ENCODE data around the gene PHF21A.

PHF21A gene

DNA sequence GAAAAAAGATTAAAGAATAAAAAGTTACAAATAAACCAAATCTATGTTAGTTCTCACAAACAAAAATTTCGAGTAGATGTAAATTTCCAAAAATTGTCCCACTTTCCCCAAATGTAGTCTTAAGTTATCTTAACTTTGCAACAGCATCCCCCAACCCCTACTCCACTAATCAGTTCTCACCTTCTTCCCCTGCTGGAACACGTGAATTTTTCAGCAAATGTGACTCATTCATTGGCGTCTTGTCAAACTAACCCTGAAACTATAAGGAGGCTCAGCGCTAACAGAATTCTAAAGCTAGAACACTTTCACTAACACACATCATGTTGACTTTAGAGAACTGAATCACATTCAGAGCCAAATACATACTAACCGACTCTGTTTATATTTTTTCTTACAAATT is 46.1 kb downstream of the PHF21A start:
- no peaks in the 10 kb centered on the region for H3K27me3 ChIP-seq (ENCODE audit: control insufficient read depth in 1 of 2, insufficient read depth in 2 of 2, low read length in 2 of 2)
- peak overlapping the region in 1 of 2 donors; percentile 1 for H3K9ac ChIP-seq (ENCODE audit: low read length in 2 of 2)
- no peak overlapping the region for H3K27ac ChIP-seq (ENCODE audit: low read length)
- no peaks in the 10 kb centered on the region for H3K4me1 ChIP-seq (ENCODE audit: control insufficient read depth, insufficient read depth, low read length)
- H3K36me3 ChIP-seq (ENCODE audit: control insufficient read depth in 2 of 2, insufficient read depth in 2 of 2, low read length in 2 of 2): peaks cover 0 to 2% of the 10 kb centered on the region in 2 donors
- no peak overlapping the region for H3K4me3 ChIP-seq (ENCODE audit: low read length in 2 of 2)
- H3K9me3 ChIP-seq (ENCODE audit: control insufficient read depth in 2 of 2, low read length in 2 of 2): no peaks in the 10 kb centered on the region

DNA sequence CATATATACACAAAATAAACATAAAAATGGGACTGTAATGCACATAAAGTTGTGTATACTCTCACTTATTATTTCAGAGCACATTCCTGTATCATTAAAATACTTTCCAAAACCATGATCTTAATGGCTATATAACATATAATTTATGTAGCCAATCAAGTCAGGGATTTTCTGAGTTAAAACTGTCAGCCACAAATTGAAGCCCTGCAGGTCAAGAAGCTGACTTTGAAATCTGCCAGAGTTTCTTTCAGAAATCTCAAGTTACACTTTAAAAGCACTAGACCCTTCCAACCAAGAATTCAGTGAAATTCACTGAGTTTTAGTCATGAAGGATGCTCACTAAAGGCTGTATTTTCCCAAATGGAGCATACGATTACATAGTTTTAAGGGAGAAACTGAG is 47.6 kb downstream of the PHF21A start:
- Histone ChIP-seq H3K9ac (ENCODE audit: low read length in 2 of 2) (no peak overlapping the region), H3K4me3 (ENCODE audit: low read length in 2 of 2) (no peak overlapping the region), H3K36me3 (ENCODE audit: control insufficient read depth in 2 of 2, insufficient read depth in 2 of 2, low read length in 2 of 2) (no peaks in the 10 kb centered on the region), H3K27me3 (ENCODE audit: control insufficient read depth in 1 of 2, insufficient read depth in 2 of 2, low read length in 2 of 2) (no peaks in the 10 kb centered on the region), H3K27ac (ENCODE audit: low read length) (no peak overlapping the region), H3K9me3 (ENCODE audit: control insufficient read depth in 2 of 2, low read length in 2 of 2) (no peaks in the 10 kb centered on the region), H3K4me1 (ENCODE audit: control insufficient read depth, insufficient read depth, low read length) (no peaks in the 10 kb centered on the region)

DNA sequence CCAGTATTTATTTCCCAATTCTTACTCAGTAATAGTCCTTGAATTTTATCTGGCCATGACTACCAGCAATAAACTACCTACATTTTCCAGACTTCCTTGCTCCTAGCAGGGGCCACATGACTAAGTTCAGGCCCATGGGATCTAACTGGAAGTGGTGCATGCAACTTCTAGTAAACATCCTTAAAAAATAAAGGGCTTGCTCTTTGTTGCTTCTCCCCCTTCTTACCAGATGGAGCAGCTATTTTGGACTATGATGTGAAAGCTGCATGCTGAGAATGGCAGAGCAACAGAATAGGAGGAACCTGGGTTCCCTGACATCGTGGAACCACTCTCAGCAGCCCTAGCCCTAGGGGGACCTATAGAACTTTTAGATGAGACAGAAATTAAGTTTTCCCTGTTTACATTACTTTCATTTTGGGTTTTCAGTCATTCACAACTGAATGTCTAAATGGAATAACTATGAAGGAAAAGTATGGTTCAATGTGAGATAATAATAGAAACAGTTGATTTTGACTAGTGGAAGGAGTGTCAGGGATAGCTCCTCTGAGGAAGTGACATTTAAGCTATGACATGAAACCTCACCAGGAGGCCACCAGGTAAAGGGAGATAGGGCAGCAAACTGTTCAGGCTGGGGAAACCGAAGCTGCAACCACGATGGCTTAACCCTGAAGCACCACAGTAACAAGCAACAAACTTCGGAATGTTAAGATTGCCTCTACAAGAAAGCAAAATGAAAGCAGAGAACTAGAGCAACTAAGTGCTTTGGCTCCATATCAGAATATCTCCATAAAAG is 48.9 kb downstream of the PHF21A start:
- Histone ChIP-seq H3K27me3 (ENCODE audit: control insufficient read depth in 1 of 2, insufficient read depth in 2 of 2, low read length in 2 of 2) (no peaks in the 10 kb centered on the region), H3K4me1 (ENCODE audit: control insufficient read depth, insufficient read depth, low read length) (no peaks in the 10 kb centered on the region), H3K27ac (ENCODE audit: low read length) (no peak overlapping the region), H3K4me3 (ENCODE audit: low read length in 2 of 2) (no peak overlapping the region), H3K9ac (ENCODE audit: low read length in 2 of 2) (no peak overlapping the region), H3K9me3 (ENCODE audit: control insufficient read depth in 2 of 2, low read length in 2 of 2) (no peaks in the 10 kb centered on the region), H3K36me3 (ENCODE audit: control insufficient read depth in 2 of 2, insufficient read depth in 2 of 2, low read length in 2 of 2) (no peaks in the 10 kb centered on the region)

DNA sequence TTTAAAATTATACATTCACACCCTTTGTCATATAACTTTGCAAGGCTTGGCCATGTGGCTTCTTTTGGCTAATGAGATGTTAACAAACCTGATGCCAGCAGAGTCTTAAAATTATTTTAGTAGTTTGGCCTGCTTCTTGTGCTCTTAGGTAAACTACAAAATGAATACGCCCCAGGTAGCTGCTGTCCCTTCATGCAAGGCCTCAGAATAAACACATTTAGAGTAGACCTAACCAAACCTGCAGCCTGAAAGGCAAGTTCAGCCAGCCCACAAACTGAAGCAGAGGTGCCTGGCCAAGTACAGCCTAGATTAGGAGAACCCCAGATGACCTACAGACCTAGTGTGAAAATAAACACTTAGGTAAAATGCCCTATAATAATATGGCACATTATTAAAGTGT is 50.2 kb downstream of the PHF21A start:
- Histone ChIP-seq H3K27me3 (ENCODE audit: control insufficient read depth in 1 of 2, insufficient read depth in 2 of 2, low read length in 2 of 2) (no peaks in the 10 kb centered on the region), H3K9me3 (ENCODE audit: control insufficient read depth in 2 of 2, low read length in 2 of 2) (no peaks in the 10 kb centered on the region), H3K36me3 (ENCODE audit: control insufficient read depth in 2 of 2, insufficient read depth in 2 of 2, low read length in 2 of 2) (no peaks in the 10 kb centered on the region), H3K4me1 (ENCODE audit: control insufficient read depth, insufficient read depth, low read length) (no peaks in the 10 kb centered on the region), H3K4me3 (ENCODE audit: low read length in 2 of 2) (no peak overlapping the region), H3K27ac (ENCODE audit: low read length) (no peak overlapping the region), H3K9ac (ENCODE audit: low read length in 2 of 2) (no peak overlapping the region)

DNA sequence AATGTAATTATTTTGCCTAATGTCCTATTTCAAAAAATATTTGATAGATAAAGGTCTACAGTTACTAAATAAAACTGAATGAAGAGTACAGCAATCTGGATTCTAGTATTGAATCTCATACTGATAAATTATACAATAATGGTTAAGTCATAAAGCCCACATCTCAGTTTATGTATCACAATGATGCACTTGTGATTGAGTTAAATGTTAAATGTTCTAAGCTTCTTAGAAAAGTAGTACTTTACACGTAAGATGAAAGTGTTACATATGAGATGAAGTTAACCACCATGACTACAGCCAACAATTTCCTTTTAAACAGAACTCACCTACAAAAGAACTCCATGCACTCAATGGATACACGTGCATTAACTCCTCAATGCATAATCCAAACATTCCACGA is 51.7 kb downstream of the PHF21A start:
- Histone ChIP-seq H3K9me3 (ENCODE audit: control insufficient read depth in 2 of 2, low read length in 2 of 2) (no peaks in the 10 kb centered on the region), H3K27me3 (ENCODE audit: control insufficient read depth in 1 of 2, insufficient read depth in 2 of 2, low read length in 2 of 2) (no peaks in the 10 kb centered on the region), H3K4me3 (ENCODE audit: low read length in 2 of 2) (no peak overlapping the region), H3K36me3 (ENCODE audit: control insufficient read depth in 2 of 2, insufficient read depth in 2 of 2, low read length in 2 of 2) (no peaks in the 10 kb centered on the region), H3K4me1 (ENCODE audit: control insufficient read depth, insufficient read depth, low read length) (no peaks in the 10 kb centered on the region), H3K9ac (ENCODE audit: low read length in 2 of 2) (no peak overlapping the region), H3K27ac (ENCODE audit: low read length) (no peak overlapping the region)

DNA sequence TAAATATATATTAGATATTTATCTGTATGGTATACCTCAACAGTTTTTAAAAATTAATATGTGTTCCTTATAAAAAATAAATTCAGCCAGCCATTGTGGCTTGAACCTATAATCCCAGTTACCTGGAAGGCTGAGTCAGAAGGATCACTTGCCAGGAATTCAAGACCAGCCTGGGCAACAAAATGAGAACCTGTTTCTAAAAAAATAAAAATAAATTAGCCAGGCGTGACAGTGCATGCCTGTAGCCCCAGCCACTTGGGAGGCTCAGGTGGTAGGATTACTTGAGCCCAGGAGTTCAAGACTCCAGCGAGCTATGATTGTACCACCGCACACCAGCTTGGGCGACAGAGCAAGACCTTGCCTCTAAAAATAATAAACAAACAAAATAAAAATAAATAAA is 54.9 kb downstream of the PHF21A start:
- no peaks in the 10 kb centered on the region for H3K9me3 ChIP-seq (ENCODE audit: control insufficient read depth in 2 of 2, low read length in 2 of 2)

DNA sequence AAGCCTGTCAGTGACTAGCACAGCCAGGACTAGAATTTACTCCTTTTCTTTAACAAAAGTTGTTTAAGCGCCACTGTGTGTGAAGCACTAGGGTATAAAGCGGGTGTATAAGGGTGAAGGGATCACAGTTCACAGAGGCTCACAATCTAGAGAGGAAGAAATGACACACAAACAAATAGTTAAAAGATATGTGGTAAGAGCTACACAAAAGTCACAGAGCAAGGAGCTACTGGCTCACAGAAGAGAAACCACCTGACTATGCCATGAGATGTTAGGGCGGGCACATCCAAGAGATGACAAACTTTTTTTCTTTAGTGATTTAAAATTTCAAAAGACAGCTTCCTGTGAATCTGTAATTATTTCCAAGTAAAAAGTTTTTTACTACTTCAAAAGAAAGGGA is 55.6 kb downstream of the PHF21A start:
- H3K27ac ChIP-seq (ENCODE audit: low read length): no peak overlapping the region
- no peaks in the 10 kb centered on the region for H3K9me3 ChIP-seq (ENCODE audit: control insufficient read depth in 2 of 2, low read length in 2 of 2)
- no peaks in the 10 kb centered on the region for H3K27me3 ChIP-seq (ENCODE audit: control insufficient read depth in 1 of 2, insufficient read depth in 2 of 2, low read length in 2 of 2)
- H3K4me3 ChIP-seq (ENCODE audit: low read length in 2 of 2): no peak overlapping the region
- no peaks in the 10 kb centered on the region for H3K36me3 ChIP-seq (ENCODE audit: control insufficient read depth in 2 of 2, insufficient read depth in 2 of 2, low read length in 2 of 2)
- H3K4me1 ChIP-seq (ENCODE audit: control insufficient read depth, insufficient read depth, low read length): no peaks in the 10 kb centered on the region
- H3K9ac ChIP-seq (ENCODE audit: low read length in 2 of 2): no peak overlapping the region

More for the DNA sequence above, 54.9 kb downstream of the PHF21A start:
- no peak overlapping the region for H3K4me3 ChIP-seq (ENCODE audit: low read length in 2 of 2)
- H3K36me3 ChIP-seq (ENCODE audit: control insufficient read depth in 2 of 2, insufficient read depth in 2 of 2, low read length in 2 of 2): no peaks in the 10 kb centered on the region
- no peaks in the 10 kb centered on the region for H3K27me3 ChIP-seq (ENCODE audit: control insufficient read depth in 1 of 2, insufficient read depth in 2 of 2, low read length in 2 of 2)
- H3K4me1 ChIP-seq (ENCODE audit: control insufficient read depth, insufficient read depth, low read length): no peaks in the 10 kb centered on the region
- H3K27ac ChIP-seq (ENCODE audit: low read length): no peak overlapping the region
- no peak overlapping the region for H3K9ac ChIP-seq (ENCODE audit: low read length in 2 of 2)

DNA sequence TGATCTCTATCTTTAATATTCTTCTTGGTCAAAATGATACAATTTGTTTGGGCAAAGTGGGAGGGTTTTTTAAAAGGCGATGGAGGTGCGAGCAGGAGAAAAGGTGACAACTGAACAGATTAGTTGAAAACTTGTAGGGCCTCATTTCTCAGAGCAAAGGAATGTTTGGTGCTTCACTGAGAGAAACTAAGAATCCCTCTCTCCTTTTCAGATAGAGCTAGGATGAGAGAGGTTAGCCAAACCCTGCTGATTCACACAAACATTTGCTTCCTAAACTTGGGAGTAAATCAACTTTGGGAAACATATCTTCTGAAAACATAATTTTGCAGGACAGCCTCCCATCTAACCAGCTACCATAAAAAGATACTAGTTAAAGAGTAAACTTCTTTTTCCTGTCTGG is 57.0 kb downstream of the PHF21A start:
- Histone ChIP-seq H3K9ac (ENCODE audit: low read length in 2 of 2) (no peak overlapping the region), H3K4me3 (ENCODE audit: low read length in 2 of 2) (no peak overlapping the region), H3K4me1 (ENCODE audit: control insufficient read depth, insufficient read depth, low read length) (no peaks in the 10 kb centered on the region), H3K27me3 (ENCODE audit: control insufficient read depth in 1 of 2, insufficient read depth in 2 of 2, low read length in 2 of 2) (no peaks in the 10 kb centered on the region), H3K27ac (ENCODE audit: low read length) (no peak overlapping the region), H3K9me3 (ENCODE audit: control insufficient read depth in 2 of 2, low read length in 2 of 2) (no peaks in the 10 kb centered on the region), H3K36me3 (ENCODE audit: control insufficient read depth in 2 of 2, insufficient read depth in 2 of 2, low read length in 2 of 2) (no peaks in the 10 kb centered on the region)

DNA sequence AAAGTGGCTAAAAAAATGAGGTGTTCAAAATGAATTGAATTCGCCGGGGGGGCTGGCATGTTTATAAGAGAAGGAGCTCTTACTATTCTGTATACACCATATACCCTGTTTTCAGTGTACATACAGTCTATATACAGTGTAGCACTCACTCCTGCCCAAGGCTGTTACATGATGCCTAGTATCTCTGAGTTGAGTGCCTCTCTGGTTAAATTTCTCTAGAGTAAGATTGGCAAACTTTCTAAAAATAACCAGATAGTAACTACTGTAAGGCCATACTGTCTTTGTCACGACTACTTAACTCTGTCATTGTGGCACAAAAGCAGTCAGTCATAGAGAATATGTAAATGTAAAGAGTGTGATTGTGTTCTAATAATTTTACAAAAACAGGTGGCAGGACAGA is 58.1 kb downstream of the PHF21A start:
- Histone ChIP-seq H3K9ac (ENCODE audit: low read length in 2 of 2) (no peak overlapping the region), H3K27ac (ENCODE audit: low read length) (no peak overlapping the region), H3K9me3 (ENCODE audit: control insufficient read depth in 2 of 2, low read length in 2 of 2) (no peaks in the 10 kb centered on the region), H3K4me1 (ENCODE audit: control insufficient read depth, insufficient read depth, low read length) (no peaks in the 10 kb centered on the region), H3K27me3 (ENCODE audit: control insufficient read depth in 1 of 2, insufficient read depth in 2 of 2, low read length in 2 of 2) (no peaks in the 10 kb centered on the region), H3K36me3 (ENCODE audit: control insufficient read depth in 2 of 2, insufficient read depth in 2 of 2, low read length in 2 of 2) (no peaks in the 10 kb centered on the region), H3K4me3 (ENCODE audit: low read length in 2 of 2) (no peak overlapping the region)

DNA sequence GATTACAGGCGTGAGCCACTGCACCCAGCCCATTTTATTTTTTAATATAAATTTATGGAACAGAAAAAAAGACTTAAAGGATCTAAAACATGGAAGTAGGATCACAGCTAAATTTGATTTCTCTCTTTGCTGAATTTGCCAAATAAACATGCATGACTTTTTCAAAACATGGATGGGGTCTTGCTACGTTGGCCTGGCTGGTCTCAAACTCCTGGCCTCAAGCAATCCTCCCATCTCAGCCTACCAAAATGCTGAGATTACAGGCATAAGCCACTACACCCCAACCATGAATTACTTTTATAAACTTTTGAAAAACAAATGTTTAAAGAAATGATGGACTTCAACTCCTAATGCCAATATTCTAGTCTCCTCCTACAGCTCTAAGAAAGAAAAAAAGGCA is 61.2 kb downstream of the PHF21A start:
- H3K4me3 ChIP-seq (ENCODE audit: low read length in 2 of 2): no peak overlapping the region
- H3K36me3 ChIP-seq (ENCODE audit: control insufficient read depth in 2 of 2, insufficient read depth in 2 of 2, low read length in 2 of 2): no peaks in the 10 kb centered on the region
- no peak overlapping the region for H3K27ac ChIP-seq (ENCODE audit: low read length)
- no peaks in the 10 kb centered on the region for H3K4me1 ChIP-seq (ENCODE audit: control insufficient read depth, insufficient read depth, low read length)
- no peaks in the 10 kb centered on the region for H3K9me3 ChIP-seq (ENCODE audit: control insufficient read depth in 2 of 2, low read length in 2 of 2)
- no peak overlapping the region for H3K9ac ChIP-seq (ENCODE audit: low read length in 2 of 2)
- H3K27me3 ChIP-seq (ENCODE audit: control insufficient read depth in 1 of 2, insufficient read depth in 2 of 2, low read length in 2 of 2): no peaks in the 10 kb centered on the region

DNA sequence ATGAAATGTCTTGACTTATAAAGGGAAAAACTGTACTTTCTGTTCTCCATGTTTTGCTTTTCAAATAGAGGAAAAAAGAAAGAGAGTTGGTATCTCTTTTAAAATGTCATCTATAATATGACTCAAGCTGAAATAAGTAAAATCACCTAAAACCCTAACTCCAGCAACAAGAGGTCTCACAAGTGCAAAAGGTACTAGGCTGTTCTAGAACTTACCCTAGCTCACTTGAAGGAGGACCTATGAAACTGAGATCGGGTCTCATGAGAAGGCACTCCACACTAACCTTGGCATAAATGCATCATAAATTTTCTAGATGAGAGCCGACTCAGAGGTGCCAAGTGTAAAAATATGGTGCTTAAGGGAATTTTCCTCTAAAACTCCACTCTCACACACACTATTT is 63.8 kb downstream of the PHF21A start:
- Histone ChIP-seq H3K36me3 (ENCODE audit: control insufficient read depth in 2 of 2, insufficient read depth in 2 of 2, low read length in 2 of 2) (no peaks in the 10 kb centered on the region), H3K9me3 (ENCODE audit: control insufficient read depth in 2 of 2, low read length in 2 of 2) (no peaks in the 10 kb centered on the region), H3K27ac (ENCODE audit: low read length) (no peak overlapping the region), H3K9ac (ENCODE audit: low read length in 2 of 2) (no peak overlapping the region), H3K4me3 (ENCODE audit: low read length in 2 of 2) (no peak overlapping the region), H3K27me3 (ENCODE audit: control insufficient read depth in 1 of 2, insufficient read depth in 2 of 2, low read length in 2 of 2) (no peaks in the 10 kb centered on the region), H3K4me1 (ENCODE audit: control insufficient read depth, insufficient read depth, low read length) (no peaks in the 10 kb centered on the region)

Data from stomach smooth muscle (tissue), 2 donors.